ENCODE measurements around the gene CDC73.

CDC73 gene

DNA sequence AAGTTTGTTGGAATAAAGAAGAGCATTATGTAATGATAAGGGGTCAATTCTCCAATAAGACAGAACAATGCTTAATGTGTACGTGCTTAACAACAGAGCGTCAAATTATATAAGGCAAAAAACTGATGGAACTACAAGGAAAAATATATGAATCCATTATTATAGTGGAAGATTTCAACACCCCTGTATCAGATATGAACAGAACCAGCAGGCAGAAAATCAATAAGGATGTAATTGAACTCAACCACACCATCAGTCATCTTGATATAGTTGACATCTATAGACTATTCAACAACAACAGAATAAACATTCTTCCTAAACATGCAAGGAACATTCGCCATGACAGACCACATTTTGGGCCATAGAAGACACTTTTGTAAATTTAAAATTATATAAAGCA, 3.6 kb upstream of the CDC73 start:
- TF ChIP-seq, protein P1, sequence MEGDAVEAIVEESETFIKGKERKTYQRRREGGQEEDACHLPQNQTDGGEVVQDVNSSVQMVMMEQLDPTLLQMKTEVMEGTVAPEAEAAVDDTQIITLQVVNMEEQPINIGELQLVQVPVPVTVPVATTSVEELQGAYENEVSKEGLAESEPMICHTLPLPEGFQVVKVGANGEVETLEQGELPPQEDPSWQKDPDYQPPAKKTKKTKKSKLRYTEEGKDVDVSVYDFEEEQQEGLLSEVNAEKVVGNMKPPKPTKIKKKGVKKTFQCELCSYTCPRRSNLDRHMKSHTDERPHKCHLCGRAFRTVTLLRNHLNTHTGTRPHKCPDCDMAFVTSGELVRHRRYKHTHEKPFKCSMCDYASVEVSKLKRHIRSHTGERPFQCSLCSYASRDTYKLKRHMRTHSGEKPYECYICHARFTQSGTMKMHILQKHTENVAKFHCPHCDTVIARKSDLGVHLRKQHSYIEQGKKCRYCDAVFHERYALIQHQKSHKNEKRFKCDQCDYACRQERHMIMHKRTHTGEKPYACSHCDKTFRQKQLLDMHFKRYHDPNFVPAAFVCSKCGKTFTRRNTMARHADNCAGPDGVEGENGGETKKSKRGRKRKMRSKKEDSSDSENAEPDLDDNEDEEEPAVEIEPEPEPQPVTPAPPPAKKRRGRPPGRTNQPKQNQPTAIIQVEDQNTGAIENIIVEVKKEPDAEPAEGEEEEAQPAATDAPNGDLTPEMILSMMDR (IDR thresholded peaks at IDR 0.05; ENCODE audit: borderline replicate concordance, control extremely low read depth, extremely low read depth, insufficient read depth, missing control alignments) = no peak
- in situ Hi-C loops (cut with MboI; ENCODE audit: low sequenced_read_pairs, unreplicated experiment) = loop anchor here (25.0 kb wide), 1 partner anchor 306 kb away; the partner anchor contains the start of gene RGS2
- no peak for DNase-seq (ENCODE audit: low spot score)

DNA sequence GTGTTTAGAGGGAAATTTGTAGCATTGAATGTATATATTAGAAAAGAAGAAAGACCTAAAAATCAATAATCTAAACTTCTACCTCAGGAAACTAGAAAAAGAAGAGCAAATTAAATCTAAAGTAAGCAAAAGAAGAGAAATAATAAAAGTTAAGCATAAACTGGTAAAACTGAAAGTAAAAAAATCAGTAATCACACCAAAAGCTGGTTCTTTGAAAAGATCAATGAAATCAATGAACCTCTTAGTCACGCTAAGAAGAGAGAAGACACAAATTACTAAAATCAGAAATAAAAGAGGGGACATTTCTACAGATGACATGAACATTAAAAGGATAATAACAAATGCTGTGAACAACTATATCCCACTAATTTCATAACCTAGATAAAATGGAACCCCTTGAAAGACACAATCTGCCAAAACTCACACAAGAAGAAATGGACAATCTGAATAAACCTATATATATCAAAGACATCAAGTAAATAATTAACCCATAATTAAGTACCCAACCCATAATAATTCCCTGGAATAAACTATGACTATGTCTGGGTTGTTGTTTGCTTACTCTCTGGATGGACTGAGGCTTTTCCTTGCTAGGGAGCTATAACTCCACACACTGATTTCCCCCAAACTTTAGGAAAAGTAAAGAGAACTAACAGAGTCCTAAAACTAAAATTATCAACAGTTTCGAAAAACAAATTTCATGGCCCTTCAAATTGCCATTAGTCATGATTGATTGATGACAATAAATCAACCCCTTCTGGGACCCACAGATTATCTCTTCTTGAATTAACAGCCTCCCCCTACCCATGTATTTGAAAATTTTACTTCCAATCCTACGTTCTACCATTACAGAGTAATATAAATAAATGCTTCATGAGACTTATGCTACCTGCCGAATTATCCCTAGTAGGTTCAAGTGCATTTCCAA, 2.8 kb upstream of the CDC73 start:
- in situ Hi-C loops (cut with MboI; ENCODE audit: low sequenced_read_pairs, unreplicated experiment) = loop anchor here (25.0 kb wide), 1 partner anchor 307 kb away; the partner anchor contains the start of gene RGS2
- TF ChIP-seq, protein P1 (IDR thresholded peaks at IDR 0.05; ENCODE audit: borderline replicate concordance, control extremely low read depth, extremely low read depth, insufficient read depth, missing control alignments) = no peak
- DNase-seq (ENCODE audit: low spot score) = no peak

DNA sequence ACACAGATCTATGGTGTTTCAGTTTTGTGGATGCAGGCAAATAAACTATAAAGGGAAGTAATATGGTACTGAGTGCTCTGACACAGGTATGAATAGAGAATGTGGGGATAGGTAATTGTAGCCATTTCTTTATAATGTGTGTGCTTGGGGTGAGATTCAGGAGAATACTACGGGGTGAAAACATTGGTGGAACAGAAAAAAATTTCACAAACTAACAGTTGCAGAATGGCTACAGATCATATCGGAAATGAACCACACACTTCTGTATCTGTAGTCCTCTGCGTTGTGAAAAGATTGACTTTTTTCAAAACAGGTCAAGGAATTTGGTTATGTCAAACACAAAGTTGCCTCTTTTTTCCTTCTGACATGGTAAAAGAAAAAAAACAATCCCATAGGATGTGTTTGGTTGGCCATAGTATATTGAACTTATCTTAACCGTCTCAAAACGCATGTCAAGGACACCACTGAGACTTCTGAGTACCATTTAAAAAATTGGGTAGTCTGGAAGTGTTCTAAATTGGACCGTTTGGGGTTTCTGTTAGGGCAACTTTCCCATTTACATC, 1.1 kb upstream of the CDC73 start:
- in situ Hi-C loops (cut with MboI; ENCODE audit: low sequenced_read_pairs, unreplicated experiment) = loop anchor here (25.0 kb wide), 1 partner anchor 308 kb away; the partner anchor contains the start of gene RGS2
- TF ChIP-seq, protein P1 (IDR thresholded peaks at IDR 0.05; ENCODE audit: borderline replicate concordance, control extremely low read depth, extremely low read depth, insufficient read depth, missing control alignments) = no peak
- DNase-seq (ENCODE audit: low spot score) = no peak

DNA sequence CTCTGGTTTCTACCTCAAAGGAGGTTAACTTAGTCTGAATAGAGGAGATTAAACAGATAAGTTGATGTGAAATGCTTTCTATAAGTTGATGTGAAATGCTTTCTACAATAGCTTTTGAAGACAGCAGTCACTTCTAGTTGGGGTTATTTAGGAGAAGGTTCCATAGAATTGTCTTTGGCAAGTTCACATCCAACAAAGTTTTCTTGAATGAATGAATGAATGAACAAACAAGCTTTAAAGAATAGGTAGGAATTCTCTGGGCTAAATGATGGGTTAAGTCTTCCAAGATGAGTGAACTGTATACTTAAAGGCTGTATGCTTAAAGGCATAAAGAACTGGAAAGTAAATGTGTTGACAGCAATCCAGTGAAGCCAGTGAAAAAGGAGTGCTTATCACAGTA, 1.9 kb downstream of the CDC73 start:
- TF ChIP-seq, protein P1 (IDR thresholded peaks at IDR 0.05; ENCODE audit: borderline replicate concordance, control extremely low read depth, extremely low read depth, insufficient read depth, missing control alignments) = no peak
- DNase-seq (ENCODE audit: low spot score) = no peak
- in situ Hi-C loops (cut with MboI; ENCODE audit: low sequenced_read_pairs, unreplicated experiment) = loop anchor here (25.0 kb wide), 1 partner anchor 311 kb away; the partner anchor contains the start of gene RGS2

DNA sequence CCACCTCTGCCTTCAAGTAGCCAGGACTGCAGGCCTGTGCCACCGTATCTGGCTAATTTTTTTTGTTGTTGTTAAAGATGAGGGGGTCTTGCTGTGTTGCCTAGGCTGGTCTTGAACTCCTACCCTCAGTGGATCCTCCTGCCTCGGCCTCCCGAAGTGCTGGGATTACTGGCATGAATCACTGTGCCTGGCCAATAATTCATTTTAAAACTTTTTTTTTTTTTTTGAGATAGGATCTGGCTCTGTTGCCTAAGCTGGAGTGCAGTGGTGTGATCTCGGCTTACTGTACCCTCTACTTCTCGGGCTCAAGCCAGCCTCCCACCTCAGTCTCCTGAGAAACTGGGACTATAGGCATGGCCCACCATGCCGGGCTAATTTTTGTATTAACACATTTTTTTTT, 3.5 kb downstream of the CDC73 start:
- in situ Hi-C loops (cut with MboI; ENCODE audit: low sequenced_read_pairs, unreplicated experiment) = no loop called here
- DNase-seq (ENCODE audit: low spot score) = no peak
- TF ChIP-seq, protein P1 (IDR thresholded peaks at IDR 0.05; ENCODE audit: borderline replicate concordance, control extremely low read depth, extremely low read depth, insufficient read depth, missing control alignments) = no peak

DNA sequence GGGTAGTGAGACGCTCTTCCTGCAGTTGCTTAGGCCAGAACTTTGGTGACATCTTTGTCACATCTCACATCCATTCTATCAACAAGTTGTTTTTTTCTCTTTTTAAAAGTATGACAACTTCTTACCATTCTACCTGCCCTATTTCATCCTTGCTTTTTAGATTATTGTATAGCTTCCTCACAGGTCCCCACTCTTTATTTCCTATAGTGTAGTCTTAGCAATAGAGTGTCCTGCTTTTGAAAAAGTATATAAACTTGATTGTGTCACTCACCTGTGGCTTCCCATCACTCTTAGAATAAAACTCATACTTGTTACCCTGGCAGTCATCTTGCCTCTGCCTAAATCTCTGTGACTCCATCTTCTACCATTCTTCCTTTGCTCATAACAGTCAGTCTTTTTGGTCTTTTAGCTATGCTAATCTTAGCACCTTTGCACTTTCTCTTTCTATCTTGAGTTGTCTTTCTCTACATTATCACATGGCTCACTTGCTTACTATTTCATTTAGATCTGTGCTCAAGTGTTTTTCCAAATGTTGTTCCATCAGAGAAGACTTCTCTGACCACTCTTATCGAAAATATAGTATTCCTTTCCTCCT, 9.5 kb downstream of the CDC73 start:
- in situ Hi-C loops (cut with MboI; ENCODE audit: low sequenced_read_pairs, unreplicated experiment) = no loop called here
- peak; percentile 37 for DNase-seq (ENCODE audit: low spot score)
- TF ChIP-seq, protein P1 (IDR thresholded peaks at IDR 0.05; ENCODE audit: borderline replicate concordance, control extremely low read depth, extremely low read depth, insufficient read depth, missing control alignments) = no peak

Measured in GM13976 (cell line).